Left renal pelvis (tissue), 4 donors: ENCODE results near the gene TNFRSF6B. TPM values are rescaled to one million over a fixed set of nuclear protein-coding genes. Genes with fewer than 3 reads are reported as not detected.

ENCODE experiments used
- DNase-seq, 4 donors: peaks; one replicate each; pipeline ENCODE4 v3.0.0-alpha.2; 2013; ENCODE audit warnings: low read depth in 4 of 4, low spot score in 3 of 4
- polyA plus RNA-seq, 4 donors: library from polyadenylated mRNA; unstranded; fragments of 120-200 nt; gene quantifications; one replicate each; pipeline ENCODE4 v1.2.1, GENCODE V29; 2013; ENCODE audit not compliant: insufficient read length in 4 of 4

Gene TNFRSF6B
- polyA plus RNA-seq, 4 donors = 0.67 to 2.6 (median 1.6) TPM

GRCh38 chr20:63734946-63735858 is 38.8 kb downstream of the TNFRSF6B start:
- DNase-seq = no peak

- no peak for DNase-seq
These were observed 39.6 kb downstream of the TNFRSF6B start, which contains the start of gene LIME1 for GRCh38 chr20:63735859-63736718. Gene LIME1 (plus strand): TSS chr20:63736664. CDS start chr20:63737550, 886 bp downstream.

GRCh38 chr20:63736893-63737694 is 40.6 kb downstream of the TNFRSF6B start:
- DNase-seq = no peak

- DNase-seq = no peak
These were observed 41.2 kb downstream of the TNFRSF6B start for GRCh38 chr20:63737695-63737944.

- no peak for DNase-seq
These were observed 41.7 kb downstream of the TNFRSF6B start for GRCh38 chr20:63737945-63738686.

- no peak for DNase-seq
These were observed 42.3 kb downstream of the TNFRSF6B start for GRCh38 chr20:63738687-63739129.

GRCh38 chr20:63739130-63740069 is 42.9 kb downstream of the TNFRSF6B start, which contains the start of gene SLC2A4RG:
Gene SLC2A4RG (plus strand): TSS chr20:63739776. CDS start chr20:63739913, 137 bp downstream.
- peak; percentile 53 to 81 (median 76) for DNase-seq

- no peak for DNase-seq
These were observed 43.7 kb downstream of the TNFRSF6B start for GRCh38 chr20:63740070-63740626.

- peak; percentile 67 to 77 (median 74) for DNase-seq
These were observed 44.3 kb downstream of the TNFRSF6B start for GRCh38 chr20:63740627-63741353.

- no peak for DNase-seq
These were observed 44.9 kb downstream of the TNFRSF6B start for GRCh38 chr20:63741354-63741675.

GRCh38 chr20:63741676-63742380 is 45.4 kb downstream of the TNFRSF6B start:
- DNase-seq = no peak

GRCh38 chr20:63742381-63743024 is 46.1 kb downstream of the TNFRSF6B start:
- DNase-seq = no peak

GRCh38 chr20:63743210-63743970 is 46.9 kb downstream of the TNFRSF6B start:
- no peak for DNase-seq

GRCh38 chr20:63744158-63744557 is 47.7 kb downstream of the TNFRSF6B start:
- no peak for DNase-seq

- DNase-seq = no peak
These were observed 48.3 kb downstream of the TNFRSF6B start for GRCh38 chr20:63744574-63745423.
